Testis (tissue), 2 donors: ENCODE results near the gene FRMD7.

Experiments used
- CTCF ChIP-seq, 3 experiments: fragments of 450-650 bp in 2 of 3; fragments of 200-600 bp in 1 of 3; sonication (generic) in 1 of 3; IDR thresholded peaks; one replicate each; pipeline ENCODE4 v1.5.1; 2016 to 2019; ENCODE audit warnings: antibody characterized with exemption in 3 of 3, mild to moderate bottlenecking in 2 of 3, moderate library complexity in 1 of 3
- POLR2A ChIP-seq: fragments of 450-650 bp; IDR thresholded peaks from one replicate; pipeline ENCODE4 v1.6.1; 2017; ENCODE audit warnings: antibody characterized with exemption, mild to moderate bottlenecking, moderate library complexity

- TF ChIP-seq CTCF (IDR thresholded peaks at IDR 0.05) (no peak), POLR2A (no peak)
Measured at GRCh38 chrX:132125906-132126305, 1.9 kb downstream of the FRMD7 start.
